LNCAP (cell line): ENCODE data around the gene ZSWIM4.

Experiments
- CTCF ChIP-seq: fragments of 450-650 bp; IDR thresholded peaks from 2 replicates; pipeline ENCODE4 v1.5.1; 2017; ENCODE audit warnings: mild to moderate bottlenecking

ZSWIM4 gene

GRCh38 chr19:13821292-13821691, 26.0 kb downstream of the ZSWIM4 start:
- TF ChIP-seq CTCF, result no peak

GRCh38 chr19:13823256-13823655, 28.0 kb downstream of the ZSWIM4 start:
- TF ChIP-seq CTCF, result no peak

GRCh38 chr19:13823901-13824300, 28.7 kb downstream of the ZSWIM4 start:
- TF ChIP-seq CTCF, result no peak

- TF ChIP-seq CTCF, result no peak
Observed at GRCh38 chr19:13824703-13825102, 29.5 kb downstream of the ZSWIM4 start.

- no peak for TF ChIP-seq CTCF
Observed at GRCh38 chr19:13825489-13826441, 30.5 kb downstream of the ZSWIM4 start.

- no peak for TF ChIP-seq CTCF
Observed at GRCh38 chr19:13826652-13827235, 31.5 kb downstream of the ZSWIM4 start.

GRCh38 chr19:13827656-13828055, 32.4 kb downstream of the ZSWIM4 start:
- no peak for TF ChIP-seq CTCF
